Measurements from ENCODE around the gene NR2E1.

DNA sequence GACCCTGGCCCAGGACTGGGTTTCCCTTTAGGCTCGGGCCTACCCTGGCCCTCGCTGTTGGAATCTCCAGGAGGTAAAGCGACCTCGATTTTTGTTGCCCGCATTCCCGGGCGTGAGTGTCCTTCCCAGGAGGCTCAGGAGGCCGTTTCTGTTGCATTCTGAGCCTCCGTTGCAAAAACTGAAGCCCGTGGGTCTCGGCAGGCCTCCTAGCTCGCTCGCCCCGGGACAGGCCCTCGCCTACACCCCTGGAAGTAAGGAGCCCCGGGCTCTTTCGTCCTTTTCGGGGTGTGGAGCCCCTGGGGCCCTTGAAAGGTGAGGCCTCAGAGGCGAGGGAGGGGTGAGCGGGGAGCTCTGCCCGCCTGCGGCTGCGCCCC is 2.3 kb downstream of the NR2E1 start:
- TF ChIP-seq ZBTB21 (CRISPR knock-in tag; IDR thresholded peaks at IDR 0.05; ENCODE audit: borderline replicate concordance): no peak
- TF ChIP-seq JUN (CRISPR knock-in tag; IDR thresholded peaks at IDR 0.05): no peak
- no peak for TF ChIP-seq SMAD4 (CRISPR knock-in tag; IDR thresholded peaks at IDR 0.05)
- TF ChIP-seq, protein P1, sequence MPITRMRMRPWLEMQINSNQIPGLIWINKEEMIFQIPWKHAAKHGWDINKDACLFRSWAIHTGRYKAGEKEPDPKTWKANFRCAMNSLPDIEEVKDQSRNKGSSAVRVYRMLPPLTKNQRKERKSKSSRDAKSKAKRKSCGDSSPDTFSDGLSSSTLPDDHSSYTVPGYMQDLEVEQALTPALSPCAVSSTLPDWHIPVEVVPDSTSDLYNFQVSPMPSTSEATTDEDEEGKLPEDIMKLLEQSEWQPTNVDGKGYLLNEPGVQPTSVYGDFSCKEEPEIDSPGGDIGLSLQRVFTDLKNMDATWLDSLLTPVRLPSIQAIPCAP (CRISPR knock-in tag; IDR thresholded peaks at IDR 0.05): no peak
- TF ChIP-seq, protein P2, sequence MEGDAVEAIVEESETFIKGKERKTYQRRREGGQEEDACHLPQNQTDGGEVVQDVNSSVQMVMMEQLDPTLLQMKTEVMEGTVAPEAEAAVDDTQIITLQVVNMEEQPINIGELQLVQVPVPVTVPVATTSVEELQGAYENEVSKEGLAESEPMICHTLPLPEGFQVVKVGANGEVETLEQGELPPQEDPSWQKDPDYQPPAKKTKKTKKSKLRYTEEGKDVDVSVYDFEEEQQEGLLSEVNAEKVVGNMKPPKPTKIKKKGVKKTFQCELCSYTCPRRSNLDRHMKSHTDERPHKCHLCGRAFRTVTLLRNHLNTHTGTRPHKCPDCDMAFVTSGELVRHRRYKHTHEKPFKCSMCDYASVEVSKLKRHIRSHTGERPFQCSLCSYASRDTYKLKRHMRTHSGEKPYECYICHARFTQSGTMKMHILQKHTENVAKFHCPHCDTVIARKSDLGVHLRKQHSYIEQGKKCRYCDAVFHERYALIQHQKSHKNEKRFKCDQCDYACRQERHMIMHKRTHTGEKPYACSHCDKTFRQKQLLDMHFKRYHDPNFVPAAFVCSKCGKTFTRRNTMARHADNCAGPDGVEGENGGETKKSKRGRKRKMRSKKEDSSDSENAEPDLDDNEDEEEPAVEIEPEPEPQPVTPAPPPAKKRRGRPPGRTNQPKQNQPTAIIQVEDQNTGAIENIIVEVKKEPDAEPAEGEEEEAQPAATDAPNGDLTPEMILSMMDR (IDR thresholded peaks at IDR 0.05): no peak
- no peak for TF ChIP-seq NFYB (CRISPR knock-in tag; conservative IDR thresholded peaks at IDR 0.05; ENCODE audit: low read depth)
- no peak for TF ChIP-seq FOXK1 (CRISPR knock-in tag; IDR thresholded peaks at IDR 0.05)
- TF ChIP-seq, protein P3, sequence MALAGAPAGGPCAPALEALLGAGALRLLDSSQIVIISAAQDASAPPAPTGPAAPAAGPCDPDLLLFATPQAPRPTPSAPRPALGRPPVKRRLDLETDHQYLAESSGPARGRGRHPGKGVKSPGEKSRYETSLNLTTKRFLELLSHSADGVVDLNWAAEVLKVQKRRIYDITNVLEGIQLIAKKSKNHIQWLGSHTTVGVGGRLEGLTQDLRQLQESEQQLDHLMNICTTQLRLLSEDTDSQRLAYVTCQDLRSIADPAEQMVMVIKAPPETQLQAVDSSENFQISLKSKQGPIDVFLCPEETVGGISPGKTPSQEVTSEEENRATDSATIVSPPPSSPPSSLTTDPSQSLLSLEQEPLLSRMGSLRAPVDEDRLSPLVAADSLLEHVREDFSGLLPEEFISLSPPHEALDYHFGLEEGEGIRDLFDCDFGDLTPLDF (CRISPR knock-in tag; IDR thresholded peaks at IDR 0.05): no peak
- no peak for TF ChIP-seq TEAD4 (CRISPR knock-in tag; IDR thresholded peaks at IDR 0.05)
- no peak for TF ChIP-seq ETV6 (CRISPR knock-in tag; IDR thresholded peaks at IDR 0.05)
- TF ChIP-seq, protein P4, sequence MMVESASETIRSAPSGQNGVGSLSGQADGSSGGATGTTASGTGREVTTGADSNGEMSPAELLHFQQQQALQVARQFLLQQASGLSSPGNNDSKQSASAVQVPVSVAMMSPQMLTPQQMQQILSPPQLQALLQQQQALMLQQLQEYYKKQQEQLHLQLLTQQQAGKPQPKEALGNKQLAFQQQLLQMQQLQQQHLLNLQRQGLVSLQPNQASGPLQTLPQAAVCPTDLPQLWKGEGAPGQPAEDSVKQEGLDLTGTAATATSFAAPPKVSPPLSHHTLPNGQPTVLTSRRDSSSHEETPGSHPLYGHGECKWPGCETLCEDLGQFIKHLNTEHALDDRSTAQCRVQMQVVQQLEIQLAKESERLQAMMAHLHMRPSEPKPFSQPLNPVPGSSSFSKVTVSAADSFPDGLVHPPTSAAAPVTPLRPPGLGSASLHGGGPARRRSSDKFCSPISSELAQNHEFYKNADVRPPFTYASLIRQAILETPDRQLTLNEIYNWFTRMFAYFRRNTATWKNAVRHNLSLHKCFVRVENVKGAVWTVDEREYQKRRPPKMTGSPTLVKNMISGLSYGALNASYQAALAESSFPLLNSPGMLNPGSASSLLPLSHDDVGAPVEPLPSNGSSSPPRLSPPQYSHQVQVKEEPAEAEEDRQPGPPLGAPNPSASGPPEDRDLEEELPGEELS (CRISPR knock-in tag; IDR thresholded peaks at IDR 0.05): no peak
- no peak for TF ChIP-seq TEAD1 (CRISPR knock-in tag; IDR thresholded peaks at IDR 0.05)
- TF ChIP-seq, protein P5, sequence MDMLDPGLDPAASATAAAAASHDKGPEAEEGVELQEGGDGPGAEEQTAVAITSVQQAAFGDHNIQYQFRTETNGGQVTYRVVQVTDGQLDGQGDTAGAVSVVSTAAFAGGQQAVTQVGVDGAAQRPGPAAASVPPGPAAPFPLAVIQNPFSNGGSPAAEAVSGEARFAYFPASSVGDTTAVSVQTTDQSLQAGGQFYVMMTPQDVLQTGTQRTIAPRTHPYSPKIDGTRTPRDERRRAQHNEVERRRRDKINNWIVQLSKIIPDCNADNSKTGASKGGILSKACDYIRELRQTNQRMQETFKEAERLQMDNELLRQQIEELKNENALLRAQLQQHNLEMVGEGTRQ (CRISPR knock-in tag; IDR thresholded peaks at IDR 0.05): no peak
- TF ChIP-seq, protein P6, sequence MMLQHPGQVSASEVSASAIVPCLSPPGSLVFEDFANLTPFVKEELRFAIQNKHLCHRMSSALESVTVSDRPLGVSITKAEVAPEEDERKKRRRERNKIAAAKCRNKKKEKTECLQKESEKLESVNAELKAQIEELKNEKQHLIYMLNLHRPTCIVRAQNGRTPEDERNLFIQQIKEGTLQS (CRISPR knock-in tag; conservative IDR thresholded peaks at IDR 0.05): no peak

Measured in WTC11 (cell line).